OCI-LY1 (cell line): Measurements from ENCODE around the gene ZNF311.

Experiments used
- H2AFZ ChIP-seq: fragments of 200-600 bp; sonication (generic), shearing (Covaris generic); 2 replicates; pipeline ENCODE4 v1.6.0; 2014; ENCODE audit warnings: antibody characterized with exemption, mild to moderate bottlenecking, low read length
- H3F3A ChIP-seq: fragments of 200-600 bp; sonication (generic), shearing (Covaris generic); 2 replicates; pipeline ENCODE4 v1.6.0; 2014; ENCODE audit warnings: mild to moderate bottlenecking, antibody characterized with exemption, low read length, moderate library complexity; ENCODE audit not compliant: insufficient read depth
- H3K27ac ChIP-seq: fragments of 200-600 bp; sonication (generic); 2 replicates; pipeline ENCODE4 v1.5.1; 2014; ENCODE audit warnings: low read length, mixed run types, mild to moderate bottlenecking, low read depth; ENCODE audit not compliant: poor library complexity, severe bottlenecking
- H3K27me3 ChIP-seq: fragments of 200-600 bp; sonication (generic); 2 replicates; pipeline ENCODE4 v1.6.0; 2014; ENCODE audit warnings: antibody characterized with exemption, mild to moderate bottlenecking, low read length, moderate library complexity; ENCODE audit not compliant: insufficient read depth
- H3K36me3 ChIP-seq: fragments of 200-600 bp; sonication (generic); 2 replicates; pipeline ENCODE4 v1.6.1; 2014; ENCODE audit warnings: mild to moderate bottlenecking, antibody characterized with exemption, low read length, moderate library complexity, mixed read lengths; ENCODE audit not compliant: insufficient read depth
- H3K4me1 ChIP-seq: fragments of 200-600 bp; sonication (generic); 2 replicates; pipeline ENCODE4 v1.5.1; 2014; ENCODE audit warnings: mild to moderate bottlenecking, low read length, moderate library complexity; ENCODE audit not compliant: insufficient read depth, severe bottlenecking
- H3K4me2 ChIP-seq: fragments of 200-600 bp; sonication (generic), shearing (Covaris generic); 2 replicates; pipeline ENCODE4 v1.6.1; 2014; ENCODE audit warnings: low read length
- H3K4me3 ChIP-seq: fragments of 200-600 bp; sonication (generic); 2 replicates; pipeline ENCODE4 v1.5.1; 2014; ENCODE audit warnings: low read length, low read depth, mild to moderate bottlenecking, mixed read lengths; ENCODE audit not compliant: poor library complexity, severe bottlenecking
- H3K79me2 ChIP-seq: fragments of 200-600 bp; shearing (Covaris generic); 2 replicates; pipeline ENCODE4 v1.6.1; 2016; ENCODE audit warnings: mixed run types, low read length, mixed read lengths; ENCODE audit not compliant: insufficient read depth
- H3K9ac ChIP-seq: fragments of 200-600 bp; sonication (generic), shearing (Covaris generic); 2 replicates; pipeline ENCODE4 v1.6.1; 2014; ENCODE audit warnings: mild to moderate bottlenecking, low read length, mixed read lengths
- H3K9me2 ChIP-seq: fragments of 200-600 bp; sonication (generic), shearing (Covaris generic); 2 replicates; pipeline ENCODE4 v1.6.1; 2014; ENCODE audit warnings: low read depth, mild to moderate bottlenecking, low read length, mixed read lengths
- H3K9me3 ChIP-seq: fragments of 200-600 bp; shearing (Covaris generic); 2 replicates; pipeline ENCODE4 v1.6.1; 2014; ENCODE audit warnings: low read length, mixed read lengths
- H4K20me1 ChIP-seq: fragments of 200-600 bp; sonication (generic), shearing (Covaris generic); 2 replicates; pipeline ENCODE4 v1.6.0; 2016; ENCODE audit warnings: mild to moderate bottlenecking, low read length; ENCODE audit not compliant: insufficient read depth
- EZH2 ChIP-seq: fragments of 200-600 bp; sonication (generic), shearing (Covaris generic); IDR thresholded peaks from 2 replicates; pipeline ENCODE4 v1.8.0; 2017; ENCODE audit warnings: borderline replicate concordance, mixed run types, mild to moderate bottlenecking, antibody characterized with exemption, low read length, moderate library complexity, mixed read lengths
- TF ChIP-seq, protein P1 (sequence below): fragments of 200-600 bp; sonication (generic), shearing (Covaris generic); IDR thresholded peaks from 2 replicates; pipeline ENCODE4 v1.5.1; 2017; ENCODE audit warnings: mild to moderate bottlenecking, antibody characterized with exemption, low read length, moderate library complexity, mixed read lengths

Gene ZNF311

DNA sequence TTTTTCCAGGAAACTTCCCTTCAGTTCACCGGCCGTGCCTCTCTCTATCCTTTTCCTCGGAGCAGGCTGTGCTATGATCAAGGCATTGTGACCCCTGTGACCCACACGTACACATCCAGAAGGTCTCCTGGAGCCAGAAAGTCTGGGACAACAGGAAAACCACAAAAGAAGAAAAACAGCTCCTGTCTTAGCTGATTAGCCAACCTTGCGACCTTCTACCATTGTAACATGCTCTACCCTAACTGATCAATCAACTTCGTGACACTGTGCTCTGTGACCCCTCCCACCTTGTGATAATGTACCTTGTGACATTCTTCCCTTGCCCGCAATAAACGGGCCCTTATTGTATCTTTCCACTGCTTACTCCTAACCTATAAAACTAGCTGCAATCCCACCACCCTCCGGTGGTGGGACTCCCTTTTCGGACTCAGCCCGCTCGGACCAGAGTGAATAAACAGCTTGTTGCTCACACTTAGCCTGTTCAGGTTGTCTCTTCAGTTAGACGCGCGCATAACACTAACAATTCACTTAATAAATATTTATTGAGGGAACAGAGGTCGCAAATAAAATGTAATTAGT, 24.2 kb downstream of the ZNF311 start:
- Histone ChIP-seq H3K79me2 (no peaks in the 10 kb centered on the region), H4K20me1 (no peaks in the 10 kb centered on the region), H3K4me3 (peak overlapping the region; percentile 87), H3K9me3 (no peaks in the 10 kb centered on the region), H3K27ac (peak overlapping the region; percentile 3), H3F3A (no peaks in the 10 kb centered on the region), H3K36me3 (no peaks in the 10 kb centered on the region), H3K27me3 (no peaks in the 10 kb centered on the region), H2AFZ (no peak overlapping the region), H3K4me1 (peaks cover 50% of the 10 kb centered on the region), H3K4me2 (peak overlapping the region; percentile 82), H3K9ac (peak overlapping the region; percentile 57), H3K9me2 (no peaks in the 10 kb centered on the region)
- TF ChIP-seq EZH2: no peak
- TF ChIP-seq, protein P1, sequence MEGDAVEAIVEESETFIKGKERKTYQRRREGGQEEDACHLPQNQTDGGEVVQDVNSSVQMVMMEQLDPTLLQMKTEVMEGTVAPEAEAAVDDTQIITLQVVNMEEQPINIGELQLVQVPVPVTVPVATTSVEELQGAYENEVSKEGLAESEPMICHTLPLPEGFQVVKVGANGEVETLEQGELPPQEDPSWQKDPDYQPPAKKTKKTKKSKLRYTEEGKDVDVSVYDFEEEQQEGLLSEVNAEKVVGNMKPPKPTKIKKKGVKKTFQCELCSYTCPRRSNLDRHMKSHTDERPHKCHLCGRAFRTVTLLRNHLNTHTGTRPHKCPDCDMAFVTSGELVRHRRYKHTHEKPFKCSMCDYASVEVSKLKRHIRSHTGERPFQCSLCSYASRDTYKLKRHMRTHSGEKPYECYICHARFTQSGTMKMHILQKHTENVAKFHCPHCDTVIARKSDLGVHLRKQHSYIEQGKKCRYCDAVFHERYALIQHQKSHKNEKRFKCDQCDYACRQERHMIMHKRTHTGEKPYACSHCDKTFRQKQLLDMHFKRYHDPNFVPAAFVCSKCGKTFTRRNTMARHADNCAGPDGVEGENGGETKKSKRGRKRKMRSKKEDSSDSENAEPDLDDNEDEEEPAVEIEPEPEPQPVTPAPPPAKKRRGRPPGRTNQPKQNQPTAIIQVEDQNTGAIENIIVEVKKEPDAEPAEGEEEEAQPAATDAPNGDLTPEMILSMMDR: peak; percentile 52

DNA sequence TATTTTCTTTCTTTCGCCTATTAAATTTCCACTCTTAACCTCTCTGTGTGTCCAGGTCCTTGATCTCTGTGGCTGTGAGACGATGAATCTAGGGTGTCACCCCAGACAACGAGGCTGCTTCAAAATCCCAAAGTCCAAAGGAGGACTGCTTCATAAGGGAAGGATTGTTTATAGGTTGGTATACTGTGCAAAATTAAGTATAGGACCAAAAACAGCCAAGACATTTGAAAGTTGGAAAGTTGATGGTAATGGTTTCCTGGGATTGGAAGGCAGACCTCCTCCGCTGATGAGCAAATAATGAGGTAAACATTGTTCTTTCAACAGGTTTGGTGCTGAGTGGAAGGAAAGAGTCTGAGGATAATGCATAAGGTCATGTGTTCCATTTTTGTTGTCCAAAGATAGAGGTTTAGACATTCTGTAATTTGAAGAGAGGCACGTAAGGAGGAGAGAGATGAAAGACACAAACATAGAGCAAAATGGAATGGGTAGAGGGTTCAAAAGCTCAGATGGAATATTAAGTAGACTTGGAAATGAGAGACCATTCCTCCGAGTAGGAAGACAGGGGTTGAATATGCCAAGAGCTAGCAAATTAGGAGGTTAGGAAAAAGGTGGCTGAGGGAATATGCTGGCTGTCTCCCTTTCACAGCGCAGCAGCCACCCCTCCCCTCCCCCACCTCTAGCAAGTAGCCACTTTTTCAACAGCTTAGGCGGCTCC, 24.8 kb downstream of the ZNF311 start:
- Histone ChIP-seq H3K9me3 (no peaks in the 10 kb centered on the region), H2AFZ (no peak overlapping the region), H3K79me2 (no peaks in the 10 kb centered on the region), H3K36me3 (no peaks in the 10 kb centered on the region), H4K20me1 (no peaks in the 10 kb centered on the region), H3K4me3 (peak overlapping the region; percentile 87), H3K4me2 (peak overlapping the region; percentile 82), H3K4me1 (peaks cover 50% of the 10 kb centered on the region), H3F3A (no peaks in the 10 kb centered on the region), H3K27me3 (no peaks in the 10 kb centered on the region), H3K9me2 (no peaks in the 10 kb centered on the region), H3K27ac (no peak overlapping the region), H3K9ac (peak overlapping the region; percentile 57; the same call in 1 of the 2 replicates)
- TF ChIP-seq, protein P1: no peak
- no peak for TF ChIP-seq EZH2

DNA sequence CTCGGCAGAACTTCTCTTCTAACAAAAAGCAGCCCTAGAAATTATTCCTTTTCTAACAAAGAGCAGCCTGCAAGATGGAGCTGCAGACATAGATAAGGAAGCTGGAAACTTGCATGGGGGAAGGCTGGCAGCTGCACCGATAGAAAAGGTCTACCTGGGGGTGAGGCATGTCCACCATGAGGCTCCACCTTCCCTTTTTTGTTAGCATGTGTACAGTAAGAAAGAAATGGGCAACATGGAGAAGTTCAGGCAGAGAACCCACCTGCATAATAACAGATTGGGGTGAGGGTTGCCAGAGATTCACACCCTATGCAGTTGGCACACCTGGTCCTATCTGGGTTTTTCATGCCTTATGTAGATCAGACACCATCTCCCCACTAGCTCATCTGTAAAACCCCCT, 25.4 kb downstream of the ZNF311 start:
- Histone ChIP-seq H3K4me2 (peak overlapping the region; percentile 82; the same call in 1 of the 2 replicates), H3K36me3 (no peaks in the 10 kb centered on the region), H3K4me1 (peaks cover 50% of the 10 kb centered on the region), H3K27me3 (no peaks in the 10 kb centered on the region), H3K27ac (no peak overlapping the region), H3K4me3 (peak overlapping the region; percentile 87), H3K79me2 (no peaks in the 10 kb centered on the region), H3K9me2 (no peaks in the 10 kb centered on the region), H3K9me3 (no peaks in the 10 kb centered on the region), H4K20me1 (no peaks in the 10 kb centered on the region), H3F3A (no peaks in the 10 kb centered on the region), H2AFZ (no peak overlapping the region), H3K9ac (no peak overlapping the region)
- TF ChIP-seq, protein P1: no peak
- TF ChIP-seq EZH2: no peak
